Activated T-cell treated with anti-CD3 and anti-CD28 coated beads for 4 hours (primary cell): ENCODE data around the gene AANAT.

Experiments used
- DNase-seq: peaks from one replicate; pipeline ENCODE4 v3.0.0-alpha.2; 2020

Gene AANAT

DNA sequence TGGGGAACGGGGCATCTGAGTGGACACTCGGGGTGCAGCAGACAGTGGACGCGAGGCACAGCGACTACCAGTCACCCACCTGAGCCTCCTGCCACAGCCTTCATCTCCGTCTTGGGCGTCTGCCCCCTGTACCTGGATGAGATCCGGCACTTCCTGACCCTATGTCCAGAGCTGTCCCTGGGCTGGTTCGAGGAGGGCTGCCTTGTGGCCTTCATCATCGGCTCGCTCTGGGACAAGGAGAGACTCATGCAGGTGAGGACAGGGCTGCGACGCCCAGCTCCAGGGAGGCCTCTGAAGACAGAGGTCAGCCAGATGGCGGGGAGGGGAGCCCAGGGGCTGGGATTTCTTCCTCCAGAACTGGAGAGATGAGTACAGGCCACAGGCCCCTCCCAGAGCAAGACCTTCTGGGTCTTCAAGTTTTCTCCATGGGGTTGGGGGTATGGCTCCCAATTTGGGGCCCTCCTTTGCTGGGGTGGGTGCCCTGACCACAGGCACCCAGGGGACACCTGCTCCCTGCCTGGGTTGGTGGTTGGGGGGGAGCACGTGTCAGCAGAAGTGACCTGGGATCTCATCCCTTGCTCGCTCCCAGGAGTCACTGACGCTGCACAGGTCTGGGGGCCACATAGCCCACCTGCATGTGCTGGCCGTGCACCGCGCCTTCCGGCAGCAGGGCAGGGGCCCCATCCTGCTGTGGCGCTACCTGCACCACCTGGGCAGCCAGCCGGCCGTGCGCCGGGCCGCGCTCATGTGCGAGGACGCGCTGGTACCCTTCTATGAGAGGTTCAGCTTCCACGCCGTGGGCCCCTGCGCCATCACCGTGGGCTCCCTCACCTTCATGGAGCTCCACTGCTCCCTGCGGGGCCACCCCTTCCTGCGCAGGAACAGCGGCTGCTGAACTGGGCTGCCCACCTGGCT, 1.9 kb downstream of the AANAT start:
- no peak for DNase-seq

DNA sequence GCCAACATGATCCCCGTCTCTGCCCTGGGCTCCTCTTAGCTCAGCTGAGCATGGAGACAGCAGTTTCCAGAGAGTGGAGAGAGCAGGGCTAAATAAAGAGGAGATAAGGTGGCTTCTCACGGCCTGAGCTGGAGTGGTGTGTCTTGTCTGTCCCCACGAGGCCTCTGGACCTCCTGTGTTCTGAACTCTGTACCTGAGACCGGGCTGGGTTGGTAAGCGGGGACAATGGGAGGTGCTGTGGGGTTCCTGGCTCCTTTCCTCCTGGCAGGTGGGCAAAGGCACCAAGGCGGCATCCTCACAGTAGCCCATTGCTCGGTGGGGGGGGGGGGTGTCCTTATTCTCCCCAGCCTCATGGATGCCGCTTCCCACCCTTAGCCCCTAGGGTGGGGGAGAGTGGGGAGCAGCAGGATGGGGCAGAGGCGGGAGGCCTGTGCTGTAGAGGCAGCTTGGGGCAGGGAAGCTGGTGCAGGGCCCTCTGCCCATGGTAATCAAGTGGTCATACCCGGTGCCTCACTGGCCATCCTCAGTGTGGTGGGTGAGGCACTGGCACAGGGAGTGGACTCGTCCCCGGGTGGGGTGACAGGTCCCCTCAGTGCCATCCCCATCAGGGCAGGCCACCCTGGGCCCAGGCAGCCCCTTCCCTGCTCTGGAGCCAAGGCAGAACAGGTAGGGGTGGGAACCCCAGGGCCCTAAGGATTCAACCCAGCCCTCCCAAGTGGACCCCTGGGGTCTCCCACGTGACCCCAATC, 2.8 kb downstream of the AANAT start:
- no peak for DNase-seq

DNA sequence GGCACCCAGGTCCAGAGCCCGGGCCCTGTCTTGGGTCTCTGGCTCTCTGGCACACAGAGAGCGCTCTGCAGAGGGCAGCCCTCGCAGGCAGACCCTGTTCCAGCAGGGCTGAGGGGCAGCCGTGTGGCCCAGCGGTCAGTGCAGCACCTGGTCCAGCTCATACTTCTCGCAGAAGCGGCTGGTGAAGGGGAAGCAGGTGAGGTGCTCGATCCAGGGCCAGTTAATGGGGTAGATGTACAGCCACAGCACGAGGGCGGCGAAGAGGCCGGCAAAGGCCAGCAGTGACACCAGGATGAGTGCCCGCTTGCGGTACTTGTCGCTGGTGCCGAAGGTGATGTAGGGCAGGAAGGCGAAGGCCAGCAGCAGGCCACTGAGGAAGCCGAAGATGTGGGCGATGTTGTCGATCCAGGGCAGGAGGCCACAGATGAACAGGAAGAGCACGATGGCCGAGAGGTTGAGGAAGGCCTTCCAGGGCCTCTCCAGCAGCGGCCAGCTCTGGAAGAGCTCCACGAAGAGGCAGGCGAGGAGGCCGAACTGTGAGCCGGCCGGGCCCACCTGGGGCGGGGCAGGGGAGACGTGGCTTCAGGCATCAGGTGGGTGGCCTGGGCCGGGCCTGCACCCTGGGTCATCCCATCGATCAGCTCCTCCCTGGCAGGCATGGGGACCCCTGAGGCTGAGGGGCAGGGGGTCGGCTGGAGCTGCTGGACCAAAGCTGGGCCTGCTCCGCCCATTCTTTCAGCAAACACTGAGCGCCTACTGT, 4.3 kb downstream of the AANAT start:
- DNase-seq, result no peak

- no peak for DNase-seq
Measured at GRCh38 chr17:76472258-76472645, 4.8 kb downstream of the AANAT start.

DNA sequence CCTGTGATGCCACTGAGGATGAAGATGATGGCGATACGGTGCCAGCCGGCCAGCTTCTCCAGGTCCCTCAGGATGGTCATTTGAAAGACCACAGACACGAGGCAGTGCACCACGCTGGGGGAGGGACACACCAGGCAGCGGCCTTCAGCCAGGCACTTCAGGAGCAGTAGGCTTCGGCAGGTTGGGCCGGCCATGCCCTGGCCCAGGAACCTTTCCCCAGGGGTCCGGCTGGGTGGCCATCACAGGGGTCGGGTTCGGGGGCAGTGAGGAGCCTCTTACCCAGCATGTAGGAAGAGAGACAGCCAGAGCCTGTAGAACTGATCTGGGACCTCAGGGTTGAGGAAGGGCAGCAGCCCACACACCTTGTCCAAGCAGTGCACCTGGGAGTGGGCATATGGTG, 5.3 kb downstream of the AANAT start:
- DNase-seq, result no peak

GRCh38 chr17:76473541-76473985, 6.2 kb downstream of the AANAT start:
- no peak for DNase-seq

- DNase-seq, result no peak
Measured at GRCh38 chr17:76474238-76474637, 6.8 kb downstream of the AANAT start.

- DNase-seq, result no peak
Measured at GRCh38 chr17:76474894-76475293, 7.5 kb downstream of the AANAT start.

DNA sequence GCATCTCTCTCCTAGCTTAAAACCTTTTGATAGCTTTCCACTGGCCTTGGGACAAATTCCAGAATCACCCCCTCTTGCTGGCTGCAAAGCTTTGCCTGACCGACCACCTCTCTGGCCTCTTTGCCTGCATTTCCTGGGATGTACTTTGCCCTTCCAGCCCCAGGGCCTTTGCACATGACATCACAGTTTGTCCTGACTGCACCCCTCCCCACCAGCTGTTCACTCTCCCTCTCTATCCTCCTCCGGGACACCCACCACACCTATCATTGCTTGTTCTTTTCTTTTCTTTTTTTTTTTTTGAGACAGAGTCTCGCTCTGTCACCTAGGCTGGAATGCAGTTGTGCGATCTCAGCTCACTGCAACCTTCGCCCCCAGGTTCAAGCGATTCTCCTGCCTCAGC, 7.9 kb downstream of the AANAT start:
- no peak for DNase-seq

DNA sequence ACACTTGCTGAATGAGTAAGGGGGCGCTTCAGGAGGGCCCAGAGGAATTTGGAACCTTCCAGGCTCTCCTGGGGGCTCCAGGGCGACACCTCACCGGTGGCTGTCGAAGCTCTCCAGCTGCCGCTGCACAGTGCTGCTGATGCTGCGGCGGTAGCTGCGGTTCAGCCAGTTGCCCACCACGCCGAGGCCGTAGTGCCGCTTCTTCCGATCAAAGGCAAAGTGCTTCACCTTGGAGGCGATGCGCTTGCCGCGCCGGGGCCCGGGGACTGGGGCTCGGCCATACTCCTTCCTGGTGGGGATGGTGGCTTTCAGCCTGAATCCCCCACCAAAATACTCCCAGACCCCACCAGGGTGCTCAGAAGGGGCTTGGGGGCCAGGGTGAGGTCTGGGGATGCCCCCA, 9.3 kb downstream of the AANAT start:
- DNase-seq, result no peak

- DNase-seq, result no peak
Measured at GRCh38 chr17:76477576-76477975, 10.2 kb downstream of the AANAT start.

- DNase-seq, result no peak
Measured at GRCh38 chr17:76478097-76478496, 10.7 kb downstream of the AANAT start.

DNA sequence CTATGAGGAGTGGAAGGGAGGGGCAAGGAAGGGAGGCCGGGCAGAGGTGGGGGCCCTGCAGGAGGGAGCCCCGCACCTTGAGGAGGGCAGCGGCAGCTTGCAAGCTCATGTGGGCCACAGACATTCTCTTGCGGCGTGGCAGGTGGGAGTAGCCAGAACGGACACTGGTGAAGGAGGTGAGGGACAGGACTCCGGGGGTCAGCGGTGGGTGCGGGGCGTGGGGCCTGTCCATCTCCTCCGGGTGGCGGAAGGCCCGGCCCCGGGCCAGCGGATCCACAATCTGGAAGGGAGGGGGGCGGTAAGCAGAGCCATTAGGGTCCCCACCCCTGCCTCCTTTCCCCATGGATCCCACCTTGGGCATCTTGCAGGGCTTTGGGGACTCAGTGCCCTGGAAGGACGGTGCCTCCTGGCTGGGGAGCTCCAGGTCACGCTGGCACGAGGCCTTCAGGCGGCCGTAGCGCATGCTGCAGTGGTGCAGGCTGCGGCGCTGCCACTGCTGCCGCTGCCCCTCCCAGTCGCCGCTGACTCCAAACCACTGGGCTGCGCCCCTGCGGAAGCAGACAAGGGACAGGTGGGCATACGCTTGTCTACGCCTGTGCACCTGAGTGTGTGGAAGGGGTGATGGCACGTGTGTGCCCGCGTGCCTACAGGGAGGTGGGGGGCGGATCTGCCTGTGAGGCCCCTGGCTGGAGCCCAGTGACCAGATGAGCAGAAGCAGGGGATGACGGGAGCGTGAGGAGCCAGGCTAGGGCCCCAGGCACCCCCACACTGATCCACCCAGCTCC, 11.5 kb downstream of the AANAT start:
- DNase-seq, result no peak

DNA sequence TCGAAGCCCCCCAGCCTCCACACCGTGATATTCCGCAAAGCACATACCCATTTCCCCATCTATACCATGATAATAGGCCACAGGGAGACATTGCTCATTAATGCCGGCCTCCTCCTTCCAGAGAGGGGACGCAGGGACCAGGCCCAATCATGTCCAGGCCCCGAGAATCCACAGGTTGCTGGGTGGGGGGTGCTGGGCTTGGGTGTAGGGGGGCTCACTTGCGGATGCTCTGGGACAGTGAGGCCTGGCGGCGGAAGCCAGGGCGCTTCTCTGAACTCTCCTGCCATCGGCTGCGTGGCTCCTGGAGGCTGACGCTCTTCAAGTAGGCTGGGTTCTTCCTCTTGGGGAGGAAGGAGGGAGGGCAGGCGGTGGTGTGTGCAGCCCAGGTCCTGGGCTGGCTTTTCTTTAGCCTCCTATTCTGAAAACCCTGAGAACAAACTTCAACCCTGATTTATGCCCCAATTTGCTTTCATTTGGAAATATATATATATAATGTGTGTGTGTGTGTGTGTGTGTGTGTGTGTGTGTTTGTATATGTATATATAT, 12.2 kb downstream of the AANAT start:
- DNase-seq, result no peak

DNA sequence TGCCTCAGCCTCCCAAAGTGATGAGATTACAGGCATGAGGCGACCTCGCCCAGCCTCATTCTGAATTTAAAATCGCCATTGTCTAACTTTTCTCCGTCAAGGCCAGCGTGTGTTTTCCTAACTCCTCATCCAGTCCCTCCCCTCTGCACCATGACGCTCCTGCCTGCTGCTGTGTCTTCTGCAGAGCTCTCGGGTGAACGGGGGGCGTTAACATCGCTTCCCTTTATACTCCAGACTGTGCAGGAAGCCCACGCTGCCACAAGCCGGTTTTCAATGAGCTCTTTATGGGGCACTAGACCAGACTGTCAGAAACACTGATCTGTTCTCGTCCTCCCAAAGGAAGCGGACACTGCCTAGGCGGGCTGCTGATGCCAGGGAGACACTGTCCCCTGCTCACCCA, 13.2 kb downstream of the AANAT start:
- DNase-seq, result no peak

- DNase-seq, result no peak
Measured at GRCh38 chr17:76481071-76481655, 13.8 kb downstream of the AANAT start.

DNA sequence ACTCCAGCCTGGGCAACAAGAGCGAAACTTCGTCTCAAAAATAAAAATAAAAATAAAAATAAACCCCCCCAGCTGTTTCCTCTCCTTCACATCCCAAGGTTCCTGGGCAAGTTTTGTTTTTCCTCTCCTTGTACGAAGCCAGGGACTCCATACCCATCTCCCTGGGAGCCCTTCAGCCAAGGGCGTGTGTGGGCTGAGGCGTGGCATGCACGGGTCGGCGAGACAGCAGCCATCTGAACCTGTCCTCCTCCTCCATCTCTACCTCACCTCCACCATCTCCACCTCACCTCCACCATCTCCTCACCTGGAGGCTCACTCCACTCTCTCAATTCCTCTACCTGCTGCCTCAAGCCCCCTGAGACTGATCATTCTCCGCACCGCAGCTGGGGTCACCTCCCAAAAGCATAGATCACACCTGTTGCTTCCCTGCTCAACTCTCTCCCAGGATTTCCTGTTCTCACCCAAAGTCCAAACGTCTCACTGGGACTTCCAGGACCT, 16.9 kb downstream of the AANAT start:
- no peak for DNase-seq

DNA sequence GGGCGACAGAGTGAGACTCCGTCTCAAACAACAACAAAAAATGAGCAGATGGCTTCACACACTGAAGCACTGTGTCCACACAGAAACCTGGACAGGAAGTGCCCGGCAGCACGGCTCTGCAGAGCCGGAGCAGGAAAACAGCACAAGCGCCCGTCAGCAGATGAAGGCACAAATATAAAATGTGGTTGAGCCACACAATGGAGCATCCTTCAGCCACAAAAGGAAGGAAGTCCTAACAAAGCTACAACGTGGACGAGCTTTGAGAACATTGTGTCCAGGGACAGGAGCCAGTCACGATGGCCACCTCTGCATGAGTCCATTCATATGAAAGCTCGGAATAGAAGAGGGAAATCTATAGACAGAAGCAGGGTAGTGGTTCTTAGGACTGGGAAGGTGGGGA, 18.2 kb downstream of the AANAT start:
- DNase-seq, result no peak

DNA sequence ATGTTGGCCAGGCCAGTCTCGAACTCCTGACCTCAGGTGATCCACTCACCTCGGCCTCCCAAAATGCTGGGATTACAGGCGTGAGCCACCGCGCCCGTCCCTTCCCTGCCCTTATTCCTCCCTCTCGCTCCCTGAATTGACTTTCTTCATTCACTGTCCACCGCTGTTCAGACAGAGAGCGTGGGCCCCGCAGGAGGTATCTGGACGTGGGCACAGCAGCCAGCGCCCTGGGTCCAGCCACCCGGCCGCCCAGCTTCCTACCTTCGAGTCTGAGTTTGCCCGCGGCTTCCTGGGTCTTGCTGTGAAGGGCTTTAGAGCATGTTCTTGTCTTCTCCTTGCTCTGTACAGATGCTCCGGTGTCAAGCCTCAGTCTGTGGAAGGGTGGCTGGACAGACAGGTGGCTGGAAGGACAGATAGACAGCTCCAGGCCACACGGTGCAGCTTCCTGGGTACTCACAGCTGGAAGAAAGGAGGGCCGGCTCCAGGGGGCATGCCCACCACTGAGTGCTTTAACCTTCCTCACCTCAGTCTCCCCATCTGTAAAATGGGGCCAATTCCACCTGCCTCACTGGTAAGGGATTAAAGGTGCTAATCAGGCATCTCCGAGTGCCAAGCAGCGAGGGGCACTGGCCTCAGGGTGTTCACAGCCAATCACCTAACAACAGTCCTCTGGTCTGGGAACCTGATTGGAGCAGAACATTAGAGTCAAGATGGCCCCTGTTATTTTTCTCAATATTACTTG, 20.2 kb downstream of the AANAT start:
- DNase-seq, result no peak

- DNase-seq, result no peak
Measured at GRCh38 chr17:76490112-76490710, 22.8 kb downstream of the AANAT start.
